ENCODE results near the gene TARS1. TPM values are rescaled to one million over a fixed set of nuclear protein-coding genes. Genes with fewer than 3 reads are reported as not detected.
"Not testable (repeated sequence)": the region's sequence is repeated elsewhere in the genome, so short reads cannot be mapped to it uniquely, and the experiment has no call there.

Gene TARS1
- total RNA-seq, 1 donor from 2014 or later, result 66.1 TPM

DNA sequence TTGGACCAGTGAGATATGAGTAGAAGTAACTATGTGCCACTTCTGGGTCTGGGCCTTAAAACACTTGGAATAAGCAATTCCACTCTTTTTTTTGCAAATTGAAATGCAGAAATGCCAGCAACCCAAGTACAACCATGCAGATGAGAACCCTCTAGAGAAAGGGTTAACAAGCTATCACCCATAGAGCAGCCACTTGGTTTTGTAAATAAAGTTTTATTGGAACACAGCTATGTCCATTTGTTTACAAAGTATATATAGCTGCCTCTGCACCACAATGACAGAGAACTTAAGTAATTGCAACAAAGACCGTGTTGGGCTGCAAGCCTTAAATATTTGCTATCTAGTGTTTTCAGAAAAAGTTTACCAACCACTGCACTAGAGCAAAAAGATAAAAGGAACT, 9.8 kb upstream of the TARS1 start:
- Histone ChIP-seq H3K9me3 (replicated peaks) (peaks cover 4% of the 10 kb centered on the region), H3K4me3 (no peak overlapping the region), H3K4me1 (peaks cover 4% of the 10 kb centered on the region), H3K27ac (replicated peaks) (no peak overlapping the region), H3K36me3 (no peaks in the 10 kb centered on the region), H3K27me3 (ENCODE audit: low read depth) (peaks cover 15% of the 10 kb centered on the region)
- TF ChIP-seq, protein P1, sequence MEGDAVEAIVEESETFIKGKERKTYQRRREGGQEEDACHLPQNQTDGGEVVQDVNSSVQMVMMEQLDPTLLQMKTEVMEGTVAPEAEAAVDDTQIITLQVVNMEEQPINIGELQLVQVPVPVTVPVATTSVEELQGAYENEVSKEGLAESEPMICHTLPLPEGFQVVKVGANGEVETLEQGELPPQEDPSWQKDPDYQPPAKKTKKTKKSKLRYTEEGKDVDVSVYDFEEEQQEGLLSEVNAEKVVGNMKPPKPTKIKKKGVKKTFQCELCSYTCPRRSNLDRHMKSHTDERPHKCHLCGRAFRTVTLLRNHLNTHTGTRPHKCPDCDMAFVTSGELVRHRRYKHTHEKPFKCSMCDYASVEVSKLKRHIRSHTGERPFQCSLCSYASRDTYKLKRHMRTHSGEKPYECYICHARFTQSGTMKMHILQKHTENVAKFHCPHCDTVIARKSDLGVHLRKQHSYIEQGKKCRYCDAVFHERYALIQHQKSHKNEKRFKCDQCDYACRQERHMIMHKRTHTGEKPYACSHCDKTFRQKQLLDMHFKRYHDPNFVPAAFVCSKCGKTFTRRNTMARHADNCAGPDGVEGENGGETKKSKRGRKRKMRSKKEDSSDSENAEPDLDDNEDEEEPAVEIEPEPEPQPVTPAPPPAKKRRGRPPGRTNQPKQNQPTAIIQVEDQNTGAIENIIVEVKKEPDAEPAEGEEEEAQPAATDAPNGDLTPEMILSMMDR (IDR thresholded peaks at IDR 0.05; ENCODE audit: borderline replicate concordance), result no peak
- no peak for DNase-seq
- intact Hi-C loops (cut with micrococcal nuclease), result no loop called here

DNA sequence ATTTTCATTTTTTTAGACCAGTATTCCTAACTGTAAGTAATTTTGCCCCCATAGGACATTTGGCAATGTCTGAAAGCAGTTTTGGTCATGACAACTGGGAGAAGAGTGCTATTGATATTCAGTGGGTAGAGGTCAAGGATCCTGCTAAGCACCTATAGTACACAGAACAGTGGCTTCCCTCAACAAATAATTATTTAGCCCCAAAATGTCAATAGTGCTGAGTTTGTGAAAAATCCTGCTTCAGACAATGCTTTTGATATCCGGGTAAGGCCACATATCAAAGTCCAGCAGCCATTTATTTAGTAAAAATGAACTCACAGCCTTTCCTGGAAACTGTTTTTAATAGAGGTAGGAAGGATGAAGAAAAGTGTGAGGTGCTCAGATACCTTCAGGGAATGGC, 8.1 kb upstream of the TARS1 start:
- Histone ChIP-seq H3K9me3 (replicated peaks) (peaks cover 4% of the 10 kb centered on the region), H3K27ac (replicated peaks) (no peak overlapping the region), H3K36me3 (no peaks in the 10 kb centered on the region), H3K27me3 (ENCODE audit: low read depth) (peaks cover 13% of the 10 kb centered on the region), H3K4me1 (peaks cover 4% of the 10 kb centered on the region), H3K4me3 (no peak overlapping the region)
- intact Hi-C loops (cut with micrococcal nuclease), result no loop called here
- DNase-seq, result no peak
- TF ChIP-seq, protein P1 (IDR thresholded peaks at IDR 0.05; ENCODE audit: borderline replicate concordance), result no peak

DNA sequence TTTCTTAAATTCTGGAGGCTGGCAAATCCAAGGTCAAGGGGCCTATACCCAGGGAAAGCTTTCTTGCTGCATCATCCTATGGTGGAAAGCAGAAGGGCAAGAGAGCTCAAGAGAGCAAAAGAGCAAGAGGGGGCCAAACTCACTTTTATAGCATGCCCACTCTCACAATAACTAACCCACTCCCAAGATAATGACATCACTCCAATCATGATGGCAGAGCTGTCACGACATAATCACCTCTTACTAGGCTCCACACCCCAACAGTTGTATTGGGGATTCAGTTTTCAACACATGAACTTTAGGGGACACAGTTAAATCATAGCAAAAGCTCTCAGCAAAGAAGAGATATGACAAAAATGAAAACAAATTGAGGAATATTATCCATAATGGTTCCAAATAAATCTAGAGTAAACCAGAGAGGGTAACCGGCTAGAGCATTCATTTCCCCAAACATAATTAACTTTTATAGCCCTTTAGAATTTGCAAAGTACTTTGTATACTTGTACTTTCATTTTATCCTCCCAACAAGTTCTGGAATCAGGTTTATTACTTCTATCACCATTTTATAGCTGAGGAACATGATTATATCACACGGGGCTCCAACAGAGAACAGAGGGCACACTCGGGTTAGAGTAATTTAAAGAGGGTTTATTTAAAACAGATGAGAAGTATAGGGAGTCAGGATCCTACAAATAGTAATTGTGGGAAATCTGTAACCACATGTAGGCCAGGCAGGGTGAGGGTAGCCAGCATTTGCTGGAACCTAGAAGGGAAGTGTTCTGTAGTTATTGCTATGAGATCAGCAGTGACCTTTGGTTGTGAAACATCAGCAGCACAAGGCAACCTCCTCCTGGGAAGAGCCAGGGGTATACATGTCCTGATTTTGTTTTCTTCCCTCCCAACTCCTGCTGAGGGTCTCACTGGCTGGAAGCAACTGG, 7.2 kb upstream of the TARS1 start:
- Histone ChIP-seq H3K4me1 (peaks cover 4% of the 10 kb centered on the region), H3K4me3 (no peak overlapping the region), H3K27me3 (ENCODE audit: low read depth) (peaks cover 4% of the 10 kb centered on the region), H3K9me3 (replicated peaks) (peaks cover 4% of the 10 kb centered on the region), H3K36me3 (no peaks in the 10 kb centered on the region), H3K27ac (replicated peaks) (no peak overlapping the region)
- DNase-seq, result no peak
- intact Hi-C loops (cut with micrococcal nuclease), result no loop called here
- TF ChIP-seq, protein P1 (IDR thresholded peaks at IDR 0.05; ENCODE audit: borderline replicate concordance), result no peak

DNA sequence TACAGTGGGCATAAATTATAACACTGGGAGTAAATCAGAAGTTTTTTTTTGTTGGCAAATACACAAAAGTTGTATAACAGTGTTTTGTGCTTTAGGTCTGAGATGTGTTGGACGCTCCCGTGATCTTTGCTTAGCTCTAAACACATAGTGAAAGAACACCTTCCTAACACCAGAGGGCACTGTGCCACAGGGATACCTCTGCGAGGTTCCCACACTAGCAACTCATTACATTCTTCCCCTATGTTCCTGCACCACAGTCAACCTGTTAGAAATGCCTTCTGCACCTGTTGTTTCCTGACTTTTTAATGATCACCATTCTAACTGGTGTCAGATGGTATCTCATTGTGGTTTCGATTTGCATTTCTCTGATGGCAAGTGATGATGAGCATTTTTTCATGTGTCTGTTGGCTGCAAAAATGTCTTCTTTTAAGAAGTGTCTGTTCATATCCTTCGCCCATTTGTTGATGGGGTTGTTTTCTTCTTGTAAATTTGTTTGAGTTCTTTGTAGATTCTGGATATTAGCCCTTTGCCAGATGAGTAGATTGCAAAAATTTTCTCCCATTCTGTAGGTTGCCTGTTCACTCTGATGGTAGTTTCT, 4.8 kb upstream of the TARS1 start:
- H3K27me3 ChIP-seq (ENCODE audit: low read depth); H3K27ac ChIP-seq (replicated peaks); H3K9me3 ChIP-seq (replicated peaks); H3K36me3 ChIP-seq; intact Hi-C loops (cut with micrococcal nuclease); H3K4me3 ChIP-seq: not testable (repeated sequence)
- TF ChIP-seq, protein P1 (IDR thresholded peaks at IDR 0.05; ENCODE audit: borderline replicate concordance), result peak; percentile 87
- DNase-seq, result peak; percentile 35
- H3K4me1 ChIP-seq, result peaks cover 18% of the 10 kb centered on the region

DNA sequence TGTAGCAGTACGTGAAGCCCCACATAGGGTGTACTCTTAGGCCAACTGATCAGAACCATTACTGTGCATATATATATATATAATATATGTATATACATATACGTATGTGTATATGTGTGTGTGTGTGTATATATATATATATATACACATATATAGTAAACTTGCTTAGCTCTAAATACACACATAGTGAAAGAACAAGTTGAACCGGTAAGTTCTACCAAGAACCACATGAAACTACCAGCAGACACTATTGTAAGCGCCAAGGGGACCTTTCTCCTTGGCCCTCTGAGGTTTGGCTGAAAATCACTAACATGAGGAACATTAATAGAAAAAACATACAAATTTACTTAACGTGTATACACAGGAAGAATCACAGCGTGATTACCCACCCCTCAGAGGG, 1.8 kb upstream of the TARS1 start:
- TF ChIP-seq, protein P1 (IDR thresholded peaks at IDR 0.05; ENCODE audit: borderline replicate concordance), result no peak
- Histone ChIP-seq H3K27me3 (ENCODE audit: low read depth) (no peaks in the 10 kb centered on the region), H3K9me3 (replicated peaks) (no peaks in the 10 kb centered on the region), H3K4me3 (no peak overlapping the region), H3K27ac (replicated peaks) (no peak overlapping the region), H3K36me3 (no peaks in the 10 kb centered on the region), H3K4me1 (peaks cover 47% of the 10 kb centered on the region)
- intact Hi-C loops (cut with micrococcal nuclease), result no loop called here
- DNase-seq, result no peak
